H4 (cell line): Measurements from ENCODE around the gene NF1. TPM values are rescaled to one million over a fixed set of nuclear protein-coding genes. Genes with fewer than 3 reads are reported as not detected.
"Not testable (repeated sequence)": the region's sequence is repeated elsewhere in the genome, so short reads cannot be mapped to it uniquely, and the experiment has no call there.

Experiments used
- DNase-seq: peaks from one replicate; pipeline ENCODE4 v3.0.0-alpha.2; 2015; ENCODE audit warnings: low spot score
- total RNA-seq: library from RNA; depleted of rRNA; stranded (reverse); fragments of >200 nt; shearing (Covaris generic); gene quantifications from 2 replicates; pipeline ENCODE4 v1.2.3, GENCODE V29; 2014

NF1 gene
- total RNA-seq, 1 experiment from 2014 or later = 23.2 TPM

DNA sequence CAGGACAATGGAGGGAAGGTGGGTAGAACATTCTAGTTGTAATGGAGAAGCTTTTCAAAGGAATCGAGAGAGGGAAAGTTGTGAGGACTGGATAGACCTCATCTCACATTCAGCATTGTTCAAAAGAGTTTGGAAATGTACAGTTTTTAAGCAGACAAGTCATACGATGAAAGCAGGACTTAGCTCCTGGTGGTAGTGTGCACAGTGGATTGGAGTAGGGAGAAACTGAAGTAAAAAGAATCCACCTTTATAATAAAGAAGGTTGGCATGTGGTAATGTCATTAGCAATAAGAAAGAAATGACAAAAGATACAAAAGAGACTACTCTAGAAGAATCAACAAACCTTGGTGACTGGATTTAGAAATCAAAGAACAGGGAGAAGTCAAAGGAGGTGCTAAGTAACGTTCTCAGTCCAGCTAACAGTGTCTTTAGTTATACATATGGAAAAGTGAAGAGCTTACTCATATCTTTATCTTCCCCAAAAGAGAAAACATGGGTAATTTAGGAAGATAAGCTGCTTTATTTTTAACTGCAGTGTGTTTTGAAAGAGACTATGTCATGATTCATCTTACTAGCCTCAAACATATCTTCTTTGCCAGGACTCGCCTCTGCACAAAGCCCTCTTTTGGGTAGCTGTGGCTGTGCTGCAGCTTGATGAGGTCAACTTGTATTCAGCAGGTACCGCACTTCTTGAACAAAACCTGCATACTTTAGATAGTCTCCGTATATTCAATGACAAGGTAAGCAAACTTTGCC is 245.3 kb downstream of the NF1 start:
- no peak for DNase-seq

DNA sequence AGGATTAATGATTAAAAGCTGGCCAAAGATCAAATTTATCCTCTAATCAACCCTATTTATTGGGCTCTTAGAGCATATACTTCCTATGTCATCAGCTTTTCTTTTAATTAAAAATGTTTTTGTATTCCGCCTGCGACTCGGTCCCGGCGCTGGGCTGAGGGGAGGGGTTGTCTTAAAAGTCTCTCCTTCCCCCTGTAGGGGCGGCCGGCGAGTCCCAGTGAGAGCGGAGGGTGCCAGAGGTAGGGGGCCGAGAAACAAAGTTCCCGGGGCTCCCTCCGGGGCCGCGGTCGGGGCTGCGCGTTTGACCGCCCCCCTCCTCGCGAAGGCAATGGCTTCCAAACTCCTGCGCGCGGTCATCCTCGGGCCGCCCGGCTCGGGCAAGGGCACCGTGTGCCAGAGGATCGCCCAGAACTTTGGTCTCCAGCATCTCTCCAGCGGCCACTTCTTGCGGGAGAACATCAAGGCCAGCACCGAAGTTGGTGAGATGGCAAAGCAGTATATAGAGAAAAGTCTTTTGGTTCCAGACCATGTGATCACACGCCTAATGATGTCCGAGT is 250.5 kb downstream of the NF1 start:
- not testable (repeated sequence) for DNase-seq

DNA sequence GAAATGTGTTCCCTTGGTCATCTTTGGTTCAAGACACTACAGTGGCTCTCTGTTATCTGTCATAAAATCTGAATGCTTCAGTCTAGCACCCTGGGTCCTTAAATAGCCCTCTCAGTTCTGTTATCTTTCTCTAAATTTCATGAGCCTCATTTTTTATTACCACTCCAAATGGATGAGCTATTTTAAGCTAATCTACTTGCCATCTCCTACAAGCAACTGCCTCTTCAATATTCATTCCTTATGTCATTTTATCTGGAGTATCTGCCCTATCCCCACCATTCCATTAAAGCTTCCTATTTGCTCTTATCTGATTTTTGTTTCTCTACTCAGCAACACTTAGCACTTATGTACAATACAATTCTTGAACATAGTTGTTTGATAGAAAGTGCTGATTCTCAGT is 254.7 kb downstream of the NF1 start:
- DNase-seq = no peak

DNA sequence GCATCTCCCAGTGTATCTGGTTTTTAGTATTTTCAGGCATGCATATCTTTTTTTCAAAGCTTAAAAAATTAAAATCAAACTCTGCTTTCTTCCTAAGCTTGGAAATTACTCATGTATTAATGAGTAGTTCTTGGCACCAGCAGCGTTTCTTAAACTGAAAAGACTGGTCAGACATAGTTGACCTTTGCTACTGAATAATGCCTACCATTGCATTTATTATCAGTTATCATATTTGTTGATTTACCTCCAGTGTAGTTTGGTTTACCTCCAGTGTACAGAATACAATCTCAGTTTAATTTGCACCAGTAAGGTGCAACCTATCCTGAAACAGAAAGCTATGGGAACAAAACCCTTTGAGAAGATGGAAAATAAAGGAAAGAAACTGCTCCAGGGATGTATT is 261.2 kb downstream of the NF1 start:
- DNase-seq = no peak

DNA sequence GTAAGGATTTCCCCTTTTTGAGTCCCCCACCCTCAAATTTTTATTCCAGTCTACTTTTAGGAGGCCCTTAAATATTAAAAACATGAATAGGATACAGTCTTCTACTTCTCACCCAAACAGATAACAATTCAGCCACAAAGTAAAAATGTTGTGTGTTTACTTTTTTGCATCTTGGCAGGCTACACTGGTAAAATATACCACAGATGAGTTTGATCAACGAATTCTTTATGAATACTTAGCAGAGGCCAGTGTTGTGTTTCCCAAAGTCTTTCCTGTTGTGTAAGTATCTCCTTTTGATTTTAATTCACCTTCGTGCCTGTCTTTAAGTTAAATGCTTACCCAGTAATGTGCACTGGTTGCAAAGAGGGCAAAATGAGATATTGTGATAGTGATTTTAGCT is 262.3 kb downstream of the NF1 start:
- DNase-seq = no peak

DNA sequence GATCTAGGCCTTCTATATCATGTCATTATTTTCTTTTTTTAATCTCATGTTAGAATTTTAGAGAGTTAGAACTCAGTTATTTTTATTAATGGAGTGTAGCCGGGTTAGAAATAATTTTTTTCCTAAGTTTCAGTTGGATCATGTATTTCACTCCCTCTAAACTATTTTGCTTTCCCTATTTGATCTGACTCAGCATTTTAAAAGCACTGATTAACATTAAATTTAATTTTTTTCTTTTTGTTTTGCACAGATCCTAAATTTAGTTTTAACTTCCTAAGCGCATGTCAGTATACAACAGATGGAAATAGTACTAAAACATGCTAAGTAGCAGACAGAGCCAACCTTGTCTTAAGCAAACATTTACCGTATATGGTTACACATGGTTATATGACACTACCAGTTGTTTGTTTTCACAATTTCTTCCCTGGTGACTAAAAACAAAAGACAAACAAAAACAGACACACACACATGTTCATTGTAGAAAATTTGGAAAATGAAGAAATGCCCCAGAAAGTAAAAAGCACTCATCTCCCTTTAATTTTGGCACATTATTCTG is 263.1 kb downstream of the NF1 start:
- DNase-seq = peak; percentile 28

DNA sequence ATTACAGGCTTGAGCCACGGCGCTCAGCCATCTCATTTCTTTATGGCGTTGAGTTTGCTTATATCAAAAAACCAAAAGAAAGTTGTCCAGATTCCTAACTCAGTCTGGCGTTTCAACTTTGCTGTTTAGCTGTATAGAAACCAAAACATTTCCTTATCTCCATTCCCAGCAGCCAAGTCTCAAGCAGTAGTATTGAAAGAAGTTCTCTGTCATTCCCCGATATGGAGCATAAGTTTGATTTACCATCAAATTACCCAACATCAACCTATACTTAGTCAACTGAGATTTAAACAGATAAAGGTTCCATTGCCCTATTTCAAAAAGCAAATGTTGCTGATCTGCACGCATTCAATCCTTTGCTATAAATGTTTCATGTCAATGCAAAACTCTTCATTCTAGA is 269.2 kb downstream of the NF1 start:
- DNase-seq = no peak

DNA sequence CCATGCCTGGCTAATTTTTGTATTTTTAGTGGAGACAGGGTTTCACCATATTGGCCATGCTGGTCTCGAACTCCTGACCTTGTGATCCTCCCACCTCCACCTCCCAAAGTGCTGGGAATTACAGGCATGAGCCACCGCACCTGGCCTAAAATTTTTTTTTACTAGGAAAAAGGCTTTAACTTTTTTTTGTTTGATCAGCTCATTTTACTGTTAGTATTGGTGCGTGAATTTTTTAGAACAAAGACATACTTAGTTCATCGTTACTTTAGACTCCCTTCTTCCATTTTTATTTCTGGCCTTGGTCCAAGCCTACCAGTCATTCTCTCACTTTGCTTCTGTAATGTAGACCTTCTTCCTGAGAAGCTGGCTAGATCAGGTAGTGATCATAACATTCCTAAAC is 271.3 kb downstream of the NF1 start:
- DNase-seq = no peak

DNA sequence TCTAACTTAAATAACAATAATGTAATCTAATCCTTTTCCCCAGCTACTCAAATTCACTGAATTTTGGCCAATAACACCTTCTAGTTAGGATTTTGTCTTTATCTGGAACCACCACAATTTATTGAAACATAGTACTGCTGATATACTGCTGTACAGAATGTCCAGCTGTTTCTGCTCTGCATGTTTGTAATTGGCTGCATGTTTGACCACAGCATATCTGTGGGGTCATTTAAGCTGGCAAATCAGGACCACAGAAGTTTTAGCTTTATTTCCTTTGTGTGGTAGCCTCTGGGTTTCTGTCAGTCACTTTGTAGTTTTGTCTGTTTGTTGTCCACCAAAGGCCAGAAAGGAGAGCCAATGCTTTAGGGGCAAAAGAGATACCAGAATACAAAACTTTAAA is 274.5 kb downstream of the NF1 start:
- DNase-seq = no peak

DNA sequence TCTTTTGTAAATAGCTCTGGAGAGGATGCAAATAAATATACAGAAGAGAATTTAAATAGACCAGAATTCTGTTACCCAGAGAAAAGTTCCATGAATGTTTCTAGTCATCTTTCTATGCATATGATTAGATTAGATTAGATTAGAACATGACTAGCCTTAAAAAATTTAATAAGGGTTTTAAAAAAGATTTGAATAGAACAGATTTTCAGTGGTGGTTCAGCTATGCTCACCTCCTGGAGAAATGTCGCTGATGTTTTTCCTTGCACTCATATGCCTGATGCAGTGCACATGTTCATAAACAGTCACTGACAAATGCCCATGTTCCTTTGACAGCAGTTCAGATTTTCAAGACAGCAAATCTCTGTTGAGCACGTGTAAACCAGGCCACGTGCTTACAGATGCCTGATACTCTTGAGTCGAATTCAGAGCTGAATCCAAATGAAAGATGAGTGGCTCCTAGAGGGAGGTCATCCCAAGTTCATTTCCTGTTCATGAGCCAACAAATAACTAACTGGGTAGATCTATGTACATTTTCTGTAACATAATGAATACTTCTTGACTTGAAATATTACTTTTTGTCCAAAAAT is 276.8 kb downstream of the NF1 start:
- DNase-seq = no peak

DNA sequence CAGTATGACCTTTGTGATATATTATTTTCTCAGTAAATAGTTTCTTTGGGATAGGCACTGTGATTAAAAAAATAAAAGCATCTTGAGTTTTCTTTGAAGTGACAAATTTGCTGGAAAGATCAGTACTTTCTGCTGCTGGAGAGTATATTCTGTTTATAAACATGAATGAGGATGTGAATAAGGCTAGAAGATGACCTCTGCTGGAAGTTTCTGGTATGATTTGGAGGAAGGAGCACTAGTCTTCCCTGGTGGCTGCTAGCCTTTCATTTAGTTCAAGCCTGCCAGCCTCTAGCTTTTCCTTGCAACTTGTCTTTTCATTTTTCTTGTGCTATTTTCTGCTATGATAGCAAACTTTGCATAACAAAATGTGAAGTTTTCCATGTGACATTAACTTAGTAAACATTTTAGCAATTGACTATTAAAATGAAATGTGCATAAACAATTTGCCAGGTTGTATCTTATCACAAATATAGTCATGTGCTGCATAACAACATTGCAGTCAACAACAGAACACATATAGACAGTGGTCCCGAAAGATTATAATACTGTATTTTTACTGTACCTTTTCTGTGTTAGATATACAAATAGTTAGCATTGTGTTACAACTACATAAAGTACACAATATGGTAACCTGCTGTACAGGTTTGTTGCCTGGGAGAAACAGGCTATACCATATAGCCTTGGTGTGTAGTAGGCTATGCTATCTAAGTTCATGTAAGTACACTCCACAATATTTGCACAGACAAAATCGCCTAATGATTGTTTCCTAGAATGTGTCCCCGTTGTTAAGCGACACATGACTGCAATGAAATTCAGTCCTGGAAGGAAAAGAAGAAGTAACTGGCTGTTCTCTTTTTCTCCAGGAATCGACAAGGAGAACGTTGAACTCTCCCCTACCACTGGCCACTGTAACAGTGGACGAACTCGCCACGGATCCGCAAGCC is 278.6 kb downstream of the NF1 start:
- DNase-seq = peak; percentile 54

DNA sequence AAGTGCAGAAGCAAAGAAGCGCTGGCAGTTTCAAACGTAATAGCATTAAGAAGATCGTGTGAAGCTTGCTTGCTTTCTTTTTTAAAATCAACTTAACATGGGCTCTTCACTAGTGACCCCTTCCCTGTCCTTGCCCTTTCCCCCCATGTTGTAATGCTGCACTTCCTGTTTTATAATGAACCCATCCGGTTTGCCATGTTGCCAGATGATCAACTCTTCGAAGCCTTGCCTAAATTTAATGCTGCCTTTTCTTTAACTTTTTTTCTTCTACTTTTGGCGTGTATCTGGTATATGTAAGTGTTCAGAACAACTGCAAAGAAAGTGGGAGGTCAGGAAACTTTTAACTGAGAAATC is 279.3 kb downstream of the NF1 start:
- no peak for DNase-seq

DNA sequence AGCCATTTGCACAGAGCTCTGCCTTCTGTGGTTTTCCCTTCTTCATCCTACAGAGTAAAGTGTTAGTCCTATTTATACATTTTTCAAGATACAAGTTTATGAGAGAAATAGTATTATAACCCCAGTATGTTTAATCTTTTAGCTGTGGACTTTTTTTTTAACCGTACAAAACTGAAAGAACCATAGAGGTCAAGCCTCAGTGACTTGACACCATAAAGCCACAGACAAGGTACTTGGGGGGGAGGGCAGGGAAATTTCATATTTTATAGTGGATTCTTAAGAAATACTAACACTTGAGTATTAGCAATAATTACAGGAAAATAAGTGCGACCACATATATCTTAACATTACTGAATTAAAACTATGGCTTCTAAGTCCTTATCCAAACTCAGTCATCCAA is 279.7 kb downstream of the NF1 start:
- no peak for DNase-seq

DNA sequence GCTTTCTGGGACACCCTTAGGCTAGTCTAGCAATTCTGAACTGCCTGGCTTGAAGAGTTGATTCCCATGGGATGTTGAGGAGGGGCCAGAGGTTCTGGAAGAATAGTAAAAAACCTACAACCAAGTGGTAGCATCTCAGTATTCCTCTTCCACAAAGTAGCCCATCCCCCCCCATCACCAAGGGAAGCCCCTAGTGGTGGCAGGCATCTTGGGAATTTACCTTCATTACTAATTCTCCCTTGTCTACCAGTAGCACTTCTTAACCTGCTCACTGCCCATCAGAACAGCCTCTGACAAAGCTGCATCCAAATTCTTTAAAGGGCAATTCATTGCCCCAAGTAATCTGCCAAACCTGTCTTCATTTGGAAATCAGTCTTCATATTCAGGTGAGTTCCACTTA is 283.9 kb downstream of the NF1 start:
- DNase-seq = no peak

DNA sequence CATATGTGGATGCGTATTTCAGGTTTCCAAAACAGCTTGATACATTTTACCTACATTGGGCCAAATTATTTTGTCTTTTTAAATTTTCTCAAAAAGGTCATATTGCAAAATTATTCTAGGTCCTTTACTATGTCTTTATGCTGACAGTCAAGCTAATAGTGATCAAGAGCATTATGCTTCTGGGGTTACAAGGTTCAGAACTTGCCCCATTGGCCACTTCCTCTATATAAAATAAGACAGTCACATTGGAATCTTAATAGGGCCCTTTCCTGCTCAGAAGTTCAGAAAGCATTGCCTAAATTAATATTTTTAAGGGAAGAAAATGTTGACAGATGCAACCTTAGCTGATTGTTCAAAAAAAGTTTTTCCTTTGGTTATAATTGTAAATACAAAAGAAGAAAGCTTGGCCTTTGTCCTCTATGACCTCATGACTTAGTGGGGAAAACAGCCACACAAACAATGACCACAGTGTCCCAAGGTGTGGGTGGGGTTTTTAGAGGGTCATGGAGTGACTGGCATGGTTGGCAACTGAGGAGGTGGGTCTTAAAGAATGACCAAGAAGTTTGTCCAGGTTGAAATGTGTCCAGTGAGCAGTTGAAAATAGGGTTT is 284.9 kb downstream of the NF1 start:
- no peak for DNase-seq

DNA sequence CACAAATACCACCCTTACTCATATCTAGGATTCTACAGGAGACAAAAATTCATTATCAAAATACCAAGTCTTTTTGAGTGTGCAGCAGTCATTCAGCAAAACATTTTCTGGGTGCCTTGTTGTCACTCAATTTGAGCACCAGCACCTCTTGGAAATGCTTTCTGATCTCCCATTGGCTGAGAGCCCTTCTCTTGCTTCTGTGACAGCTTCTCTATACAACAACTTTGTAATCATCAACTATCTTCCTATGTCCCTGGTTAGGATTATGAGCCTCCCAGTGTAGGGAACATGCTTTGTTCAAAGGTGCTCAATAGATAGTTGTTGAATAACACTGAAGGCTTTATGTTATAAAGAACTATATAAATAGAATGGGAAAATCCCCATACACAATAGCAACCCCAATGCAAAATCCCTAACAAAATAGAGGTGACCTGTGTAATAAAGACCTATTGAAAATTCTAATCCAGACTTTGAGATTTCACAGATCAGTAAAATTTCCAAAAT is 286.4 kb downstream of the NF1 start:
- DNase-seq = no peak

DNA sequence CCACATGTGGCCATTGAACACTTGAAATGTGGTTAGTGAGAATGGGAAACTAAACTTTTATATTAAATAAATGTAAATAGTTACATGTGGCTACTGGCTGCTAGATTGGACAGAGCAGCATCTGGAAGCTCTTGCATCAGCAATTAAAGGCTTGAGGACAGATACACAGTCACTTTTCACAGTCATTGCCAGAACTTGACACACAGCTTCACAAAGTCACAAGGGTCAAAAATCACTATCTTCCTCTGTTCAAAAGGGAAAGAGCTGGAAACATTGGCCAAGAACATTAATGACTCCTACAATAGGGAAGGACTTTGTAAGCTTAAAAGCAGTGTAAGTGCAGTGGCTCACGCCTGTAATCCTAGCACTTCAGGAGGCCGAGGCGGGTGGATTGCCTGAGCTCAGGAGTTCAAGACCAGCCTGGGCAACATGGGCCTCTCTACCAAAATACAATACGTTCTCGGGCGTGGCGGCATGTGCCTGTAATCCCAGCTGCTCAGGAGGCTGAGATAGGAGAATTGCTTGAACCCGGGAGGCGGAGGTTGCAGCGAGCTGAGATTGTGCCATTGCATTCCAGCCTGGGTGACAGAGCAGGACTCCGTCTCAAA is 288.0 kb downstream of the NF1 start:
- not testable (repeated sequence) for DNase-seq

DNA sequence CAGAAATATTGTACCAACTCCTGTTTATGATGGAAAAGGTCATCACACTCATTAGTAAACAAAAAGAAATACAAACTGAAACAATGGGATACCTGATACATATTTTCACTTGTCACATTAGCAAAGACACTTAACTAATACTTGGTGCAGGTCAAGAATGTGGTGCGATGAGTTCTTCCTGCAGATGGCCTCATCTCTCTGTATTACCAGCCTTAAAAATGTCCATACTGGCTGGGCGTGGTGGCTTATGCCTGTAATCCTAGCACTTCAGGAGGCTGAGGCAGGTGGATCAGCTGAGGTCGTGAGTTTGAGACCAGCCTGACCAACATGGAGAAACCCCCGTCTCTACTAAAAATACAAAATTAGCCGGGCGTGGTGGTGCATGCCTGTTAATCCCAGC is 288.7 kb downstream of the NF1 start:
- DNase-seq = not testable (repeated sequence)

DNA sequence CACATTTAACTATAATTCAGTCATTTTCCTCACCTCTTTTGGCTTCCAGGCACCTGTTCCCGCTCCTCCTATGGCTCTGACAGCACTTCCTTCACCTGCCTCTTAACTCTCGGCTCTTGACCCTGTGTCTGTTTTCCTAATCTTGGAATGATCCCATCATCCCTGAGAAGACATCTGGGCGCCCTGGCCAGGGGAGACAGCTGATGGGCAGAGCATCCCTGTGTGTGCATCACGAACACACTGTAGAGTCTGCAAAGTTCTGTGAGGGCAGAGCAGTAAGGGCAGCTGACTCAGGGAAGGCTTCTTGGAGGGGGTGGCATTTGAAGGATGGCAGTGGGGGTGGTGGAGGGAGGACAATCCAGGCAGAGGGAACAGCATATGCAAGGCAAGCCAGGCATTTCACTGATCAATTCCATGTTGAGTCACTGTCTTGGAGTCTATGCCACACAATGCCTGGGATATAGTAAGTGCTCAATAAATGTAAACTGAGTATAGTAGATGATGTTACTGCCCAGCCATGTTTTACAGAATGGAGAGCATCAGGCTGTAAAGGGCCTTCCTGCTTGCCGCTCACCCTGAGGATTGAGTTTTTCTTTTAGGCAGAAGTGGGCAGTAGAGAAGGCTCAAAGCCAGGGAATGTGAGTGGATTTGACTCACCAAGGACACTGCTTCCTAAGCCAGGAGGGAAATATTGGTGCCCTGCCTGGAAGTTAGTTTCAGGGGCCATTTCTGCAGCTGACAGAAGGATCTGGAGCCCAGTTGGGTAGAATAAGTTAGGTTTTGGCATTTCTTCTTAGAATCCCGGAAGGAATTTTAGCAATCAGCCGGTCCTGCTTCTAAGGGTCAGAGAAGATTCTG is 290.9 kb downstream of the NF1 start:
- no peak for DNase-seq

DNA sequence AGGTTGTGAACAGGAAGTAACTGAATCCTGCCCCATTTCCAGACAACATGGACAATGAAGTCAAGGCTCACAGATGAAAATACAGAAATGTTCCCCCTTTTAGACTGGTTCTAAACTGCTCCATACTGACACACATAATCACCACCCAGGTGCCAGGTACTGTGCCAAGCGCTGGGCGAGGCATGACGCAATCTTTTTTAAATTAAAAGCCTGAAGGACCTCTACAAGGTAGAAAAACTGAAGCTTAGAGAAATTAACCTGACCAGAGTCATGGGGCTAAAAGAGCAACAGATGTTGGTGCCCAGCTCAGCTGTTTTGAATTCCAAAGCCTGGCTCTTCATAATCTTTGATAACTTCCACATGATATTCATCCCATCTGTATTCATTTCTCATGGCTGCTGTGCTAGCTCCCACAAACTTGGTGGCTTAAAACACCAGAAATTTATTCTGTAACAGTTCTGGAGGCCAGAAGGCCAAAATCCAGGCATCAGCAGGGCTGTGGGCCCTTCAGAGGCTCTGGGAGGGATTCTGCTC is 291.8 kb downstream of the NF1 start:
- no peak for DNase-seq
